CD4-positive, alpha-beta T cell treated with Interleukin-15 for 1 hour (primary cell): ENCODE data around the gene S100A9.
"Not testable (repeated sequence)": the region's sequence is repeated elsewhere in the genome, so short reads cannot be mapped to it uniquely, and the experiment has no call there.

Experiments
- DNase-seq: peaks from one replicate; pipeline ENCODE4 v3.0.0-alpha.2; 2020

The S100A9 gene

GRCh38 chr1:153357853-153358690 is at the start of gene S100A9:
Gene S100A9 (plus strand): TSS chr1:153357854. CDS start chr1:153358284, 430 bp downstream.
- no peak for DNase-seq

- DNase-seq, result no peak
Observed at GRCh38 chr1:153308540-153308939, 49.1 kb upstream of the S100A9 start.

GRCh38 chr1:153309441-153309840 is 48.2 kb upstream of the S100A9 start:
- no peak for DNase-seq

GRCh38 chr1:153310526-153310925 is 47.1 kb upstream of the S100A9 start:
- no peak for DNase-seq

- DNase-seq, result no peak
Observed at GRCh38 chr1:153312570-153313186, 45.0 kb upstream of the S100A9 start, which contains the start of gene PGLYRP3. Gene PGLYRP3 (minus strand): TSS chr1:153312952. CDS start chr1:153310665, 2,287 bp downstream.

- DNase-seq, result no peak
Observed at GRCh38 chr1:153313288-153313687, 44.4 kb upstream of the S100A9 start.

GRCh38 chr1:153314388-153314787 is 43.3 kb upstream of the S100A9 start:
- DNase-seq, result not testable (repeated sequence)

GRCh38 chr1:153316013-153316412 is 41.6 kb upstream of the S100A9 start:
- DNase-seq, result not testable (repeated sequence)

GRCh38 chr1:153318145-153318544 is 39.5 kb upstream of the S100A9 start:
- DNase-seq, result not testable (repeated sequence)

GRCh38 chr1:153322568-153322967 is 35.1 kb upstream of the S100A9 start:
- no peak for DNase-seq

- DNase-seq, result no peak
Observed at GRCh38 chr1:153324912-153325311, 32.7 kb upstream of the S100A9 start.

- DNase-seq, result no peak
Observed at GRCh38 chr1:153333902-153334301, 23.8 kb upstream of the S100A9 start.

GRCh38 chr1:153336650-153337049 is 21.0 kb upstream of the S100A9 start:
- DNase-seq, result no peak

- no peak for DNase-seq
Observed at GRCh38 chr1:153337980-153338853, 19.4 kb upstream of the S100A9 start.

- DNase-seq, result no peak
Observed at GRCh38 chr1:153339802-153340201, 17.9 kb upstream of the S100A9 start.

- DNase-seq, result no peak
Observed at GRCh38 chr1:153340356-153340755, 17.3 kb upstream of the S100A9 start.

GRCh38 chr1:153341431-153341934 is 16.2 kb upstream of the S100A9 start:
- DNase-seq, result no peak

GRCh38 chr1:153342178-153342577 is 15.5 kb upstream of the S100A9 start:
- no peak for DNase-seq

GRCh38 chr1:153343040-153343681 is 14.5 kb upstream of the S100A9 start:
- DNase-seq, result no peak

- no peak for DNase-seq
Observed at GRCh38 chr1:153343811-153344717, 13.6 kb upstream of the S100A9 start.

GRCh38 chr1:153344718-153345025 is 13.0 kb upstream of the S100A9 start:
- DNase-seq, result no peak
